GM06990 (cell line): Measurements from ENCODE around the gene RFXANK.

ENCODE experiments used
- DNase-seq: peaks from one replicate; pipeline ENCODE4 v3.0.0-alpha.2; 2011; ENCODE audit not compliant: insufficient read length; ENCODE audit errors: extremely low read depth
- H3K27me3 ChIP-seq: replicated peaks from 2 replicates; pipeline ENCODE4 v1.6.0; 2011; ENCODE audit warnings: low read length; ENCODE audit not compliant: control insufficient read depth, insufficient read depth
- H3K36me3 ChIP-seq: 2 replicates; pipeline ENCODE4 v1.5.1; 2011; ENCODE audit warnings: low read length; ENCODE audit not compliant: control insufficient read depth, insufficient read depth
- H3K4me3 ChIP-seq: replicated peaks from 2 replicates; pipeline ENCODE4 v1.5.1; 2011; ENCODE audit warnings: low read depth, mild to moderate bottlenecking, control low read depth, low read length
- CTCF ChIP-seq: IDR thresholded peaks from 2 replicates; pipeline ENCODE4 v1.5.1; 2011; ENCODE audit warnings: low read length, control low read depth, mild to moderate bottlenecking, inconsistent platforms; ENCODE audit not compliant: insufficient read depth, poor library complexity, severe bottlenecking

The RFXANK gene

GRCh38 chr19:19201697-19202630 lies 9.9 kb downstream of the RFXANK start:
- H3K4me3 ChIP-seq, result peak overlapping the region; percentile 65
- no peak for TF ChIP-seq CTCF
- no peaks in the 10 kb centered on the region for H3K27me3 ChIP-seq
- peaks cover 12% of the 10 kb centered on the region for H3K36me3 ChIP-seq
- DNase-seq, result no peak

GRCh38 chr19:19202707-19203011 lies 10.6 kb downstream of the RFXANK start:
- DNase-seq, result no peak
- peaks cover 10% of the 10 kb centered on the region for H3K36me3 ChIP-seq
- no peak for TF ChIP-seq CTCF
- no peaks in the 10 kb centered on the region for H3K27me3 ChIP-seq
- peak overlapping the region; percentile 65 for H3K4me3 ChIP-seq

- Histone ChIP-seq H3K36me3 (peaks cover 8% of the 10 kb centered on the region), H3K27me3 (no peaks in the 10 kb centered on the region), H3K4me3 (peak within 1 kb of the TSS; percentile 65)
- peak; percentile 92 for DNase-seq
- no peak for TF ChIP-seq CTCF
Observed at GRCh38 chr19:19203012-19203856, 11.2 kb downstream of the RFXANK start, which contains the start of gene NR2C2AP. TSS of gene NR2C2AP (minus strand) at chr19:19203414. CDS start at chr19:19203060, 354 bp downstream.

- no peak for DNase-seq
- H3K4me3 ChIP-seq, result no peak overlapping the region
- H3K27me3 ChIP-seq, result no peaks in the 10 kb centered on the region
- H3K36me3 ChIP-seq, result peaks cover 5% of the 10 kb centered on the region
- no peak for TF ChIP-seq CTCF
Observed at GRCh38 chr19:19204181-19204580, 12.1 kb downstream of the RFXANK start.

- Histone ChIP-seq H3K27me3 (no peaks in the 10 kb centered on the region), H3K36me3 (peaks cover 3% of the 10 kb centered on the region), H3K4me3 (no peak overlapping the region)
- no peak for DNase-seq
- no peak for TF ChIP-seq CTCF
Observed at GRCh38 chr19:19205416-19206410, 13.7 kb downstream of the RFXANK start.
